ENCODE data around the gene MAP3K5.

MAP3K5 gene

DNA sequence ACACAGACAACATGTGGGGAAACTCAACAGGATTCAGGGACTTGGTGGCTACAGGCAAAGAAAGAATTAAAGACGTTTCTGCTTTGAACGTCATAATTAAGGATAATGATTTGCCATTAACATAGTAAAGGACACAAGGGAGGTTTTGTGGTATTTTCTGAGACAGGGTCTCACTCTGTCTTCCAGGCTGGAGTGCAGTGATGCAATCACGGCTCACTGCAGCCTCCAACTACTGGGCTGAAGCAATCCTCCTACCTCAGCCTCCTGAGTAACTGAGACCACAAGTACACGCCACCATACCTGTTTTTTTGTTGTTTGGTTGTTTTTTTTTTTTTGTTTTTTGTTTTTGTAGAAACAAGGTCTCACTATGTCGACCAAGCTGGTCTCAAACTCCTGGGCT lies 62.4 kb downstream of the MAP3K5 start:
- peaks cover 0 to 3% (median 3%) of the 10 kb centered on the region in 4 experiments for H3K4me1 ChIP-seq (ENCODE audit: control extremely low read depth in 1 of 4, control insufficient read depth in 4 of 4, insufficient read depth in 4 of 4, low read length in 3 of 4)
- ChIA-PET POLR2A (interaction anchor here (0.6 kb wide), 2 partner anchors 9 to 87 kb away, joined by 4 to 5 read pairs; no protein-coding TSS in a partner anchor), CTCF (interaction anchor here (1.1 kb wide), 1 partner anchor 8 kb away, joined by 3 read pairs; no protein-coding TSS in a partner anchor)
- H3K27ac ChIP-seq (ENCODE audit: insufficient read depth in 1 of 2, low read depth in 1 of 2, low read length in 2 of 2, poor library complexity in 1 of 2, severe bottlenecking in 2 of 2): no peak overlapping the region
- H3K27me3 ChIP-seq (replicated peaks in 2 of 5; ENCODE audit: control insufficient read depth in 4 of 5, insufficient read depth in 5 of 5, low read length in 4 of 5): no peaks in the 10 kb centered on the region
- H3K4me3 ChIP-seq (ENCODE audit: control insufficient read depth in 1 of 7, extremely low read depth in 1 of 7, insufficient read depth in 4 of 7, low read depth in 2 of 7, low read length in 6 of 7): no peak overlapping the region
- peaks cover 0 to 5% (median 2%) of the 10 kb centered on the region in 4 experiments for H3K36me3 ChIP-seq (ENCODE audit: control insufficient read depth in 4 of 4, insufficient read depth in 4 of 4, low read length in 3 of 4)
- no peaks in the 10 kb centered on the region for H3K9me3 ChIP-seq (ENCODE audit: control extremely low read depth in 1 of 5, control insufficient read depth in 4 of 5, insufficient read depth in 2 of 5, low read depth in 1 of 5, low read length in 4 of 5)
- 90% methylated on average over 2 of the region's 5 CpGs for WGBS (ENCODE audit: insufficient coverage)
- no peak for DNase-seq

GRCh38 chr6:136728976-136729515 lies 63.2 kb downstream of the MAP3K5 start:
- H3K9me3 ChIP-seq (ENCODE audit: control extremely low read depth in 1 of 5, control insufficient read depth in 4 of 5, insufficient read depth in 2 of 5, low read depth in 1 of 5, low read length in 4 of 5): no peaks in the 10 kb centered on the region
- 100% methylated on average over 1 of the region's 4 CpGs for WGBS (ENCODE audit: insufficient coverage)
- ChIA-PET CTCF (interaction anchor here (1.1 to 2.0 kb wide), 2 partner anchors 9 to 16 kb away, joined by 3 to 5 read pairs; no protein-coding TSS in a partner anchor), POLR2A (interaction anchor here (0.6 kb wide), 1 partner anchor 23 kb away, joined by 3 read pairs; no protein-coding TSS in a partner anchor)
- H3K36me3 ChIP-seq (ENCODE audit: control insufficient read depth in 4 of 4, insufficient read depth in 4 of 4, low read length in 3 of 4): peaks cover 0 to 5% (median 2%) of the 10 kb centered on the region in 4 experiments
- peaks cover 2 to 8% (median 4%) of the 10 kb centered on the region in 4 experiments for H3K4me1 ChIP-seq (ENCODE audit: control extremely low read depth in 1 of 4, control insufficient read depth in 4 of 4, insufficient read depth in 4 of 4, low read length in 3 of 4)
- no peak overlapping the region for H3K4me3 ChIP-seq (ENCODE audit: control insufficient read depth in 1 of 7, extremely low read depth in 1 of 7, insufficient read depth in 4 of 7, low read depth in 2 of 7, low read length in 6 of 7)
- no peak overlapping the region for H3K27ac ChIP-seq (ENCODE audit: insufficient read depth in 1 of 2, low read depth in 1 of 2, low read length in 2 of 2, poor library complexity in 1 of 2, severe bottlenecking in 2 of 2)
- no peaks in the 10 kb centered on the region for H3K27me3 ChIP-seq (replicated peaks in 2 of 5; ENCODE audit: control insufficient read depth in 4 of 5, insufficient read depth in 5 of 5, low read length in 4 of 5)
- DNase-seq: no peak

DNA sequence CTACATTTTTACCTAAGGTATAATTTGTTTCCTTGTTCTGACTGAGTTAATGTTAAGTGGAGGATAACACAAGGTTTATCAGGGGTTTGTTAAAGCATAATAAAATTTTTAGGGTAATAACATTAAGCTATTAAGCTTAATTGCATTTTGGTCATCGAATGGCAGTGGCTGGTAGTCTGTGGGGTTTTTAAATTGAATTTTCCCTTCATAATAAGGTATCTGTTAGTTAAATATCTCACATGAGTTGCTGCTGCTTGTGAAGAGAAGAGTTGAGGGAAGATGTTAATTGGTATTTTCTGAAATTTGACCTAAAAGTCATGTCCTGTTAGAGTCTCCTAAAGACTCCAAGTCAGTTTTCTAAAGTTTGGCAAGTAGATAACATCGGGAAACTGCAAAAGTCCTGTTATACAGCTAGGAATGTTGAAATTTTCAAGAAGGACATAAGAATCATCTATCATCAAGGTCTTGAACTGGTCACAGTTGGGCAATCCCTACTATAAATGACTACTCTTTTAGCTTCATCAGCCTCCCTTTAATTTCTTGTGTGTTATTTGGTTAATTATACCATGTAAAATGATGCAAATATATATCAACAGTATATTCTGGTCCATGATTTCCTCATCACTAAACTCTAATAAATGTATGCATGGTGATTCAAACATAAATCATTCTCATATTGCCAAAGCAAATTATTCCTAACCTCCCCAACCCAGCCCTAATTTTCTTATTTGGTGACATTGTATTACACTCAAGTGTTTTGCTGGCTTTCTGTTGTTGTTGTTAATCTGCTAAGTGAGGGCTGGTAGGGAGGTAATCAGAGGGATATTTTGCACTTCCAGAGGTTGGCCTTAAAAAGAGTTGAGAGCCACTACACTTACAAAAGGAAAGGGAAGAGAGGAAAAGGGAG lies 64.0 kb downstream of the MAP3K5 start:
- no peaks in the 10 kb centered on the region for H3K9me3 ChIP-seq (ENCODE audit: control extremely low read depth in 1 of 5, control insufficient read depth in 4 of 5, insufficient read depth in 2 of 5, low read depth in 1 of 5, low read length in 4 of 5)
- ChIA-PET CTCF (interaction anchor here (1.0 to 2.0 kb wide), 2 partner anchors 17 to 28 kb away, joined by 3 to 5 read pairs; no protein-coding TSS in a partner anchor), POLR2A (interaction anchor here (0.6 kb wide), 2 partner anchors 22 to 52 kb away, joined by 3 to 5 read pairs; no protein-coding TSS in a partner anchor)
- H3K4me1 ChIP-seq (ENCODE audit: control extremely low read depth in 1 of 4, control insufficient read depth in 4 of 4, insufficient read depth in 4 of 4, low read length in 3 of 4): peaks cover 2 to 15% (median 10%) of the 10 kb centered on the region in 4 experiments
- peaks cover 0 to 5% (median 2%) of the 10 kb centered on the region in 4 experiments for H3K36me3 ChIP-seq (ENCODE audit: control insufficient read depth in 4 of 4, insufficient read depth in 4 of 4, low read length in 3 of 4)
- no peak overlapping the region for H3K4me3 ChIP-seq (ENCODE audit: control insufficient read depth in 1 of 7, extremely low read depth in 1 of 7, insufficient read depth in 4 of 7, low read depth in 2 of 7, low read length in 6 of 7)
- no peak for DNase-seq
- H3K27me3 ChIP-seq (replicated peaks in 2 of 5; ENCODE audit: control insufficient read depth in 4 of 5, insufficient read depth in 5 of 5, low read length in 4 of 5): no peaks in the 10 kb centered on the region
- H3K27ac ChIP-seq (ENCODE audit: insufficient read depth in 1 of 2, low read depth in 1 of 2, low read length in 2 of 2, poor library complexity in 1 of 2, severe bottlenecking in 2 of 2): no peak overlapping the region
- WGBS (ENCODE audit: insufficient coverage): 100% methylated on average over 1 of the region's 2 CpGs

- Histone ChIP-seq H3K36me3 (ENCODE audit: control insufficient read depth in 4 of 4, insufficient read depth in 4 of 4, low read length in 3 of 4) (peaks cover 0 to 5% (median 2%) of the 10 kb centered on the region in 4 experiments), H3K4me3 (ENCODE audit: control insufficient read depth in 1 of 7, extremely low read depth in 1 of 7, insufficient read depth in 4 of 7, low read depth in 2 of 7, low read length in 6 of 7) (no peak overlapping the region), H3K9me3 (ENCODE audit: control extremely low read depth in 1 of 5, control insufficient read depth in 4 of 5, insufficient read depth in 2 of 5, low read depth in 1 of 5, low read length in 4 of 5) (no peaks in the 10 kb centered on the region), H3K4me1 (ENCODE audit: control extremely low read depth in 1 of 4, control insufficient read depth in 4 of 4, insufficient read depth in 4 of 4, low read length in 3 of 4) (peaks cover 2 to 16% (median 11%) of the 10 kb centered on the region in 4 experiments), H3K27ac (ENCODE audit: insufficient read depth in 1 of 2, low read depth in 1 of 2, low read length in 2 of 2, poor library complexity in 1 of 2, severe bottlenecking in 2 of 2) (no peak overlapping the region), H3K27me3 (replicated peaks in 2 of 5; ENCODE audit: control insufficient read depth in 4 of 5, insufficient read depth in 5 of 5, low read length in 4 of 5) (no peaks in the 10 kb centered on the region)
- WGBS (ENCODE audit: insufficient coverage): 90% methylated on average over 2 of the region's 3 CpGs
- POLR2A ChIA-PET: interaction anchor here (1.0 kb wide), 1 partner anchor 66 kb away, joined by 4 read pairs; the partner anchor contains the start of gene MAP3K5
- CTCF ChIA-PET: interaction anchor here (0.8 to 1.5 kb wide), 4 partner anchors 9 to 29 kb away, joined by 3 to 5 read pairs (median 4); no protein-coding TSS in a partner anchor
- DNase-seq: no peak
Observed at GRCh38 chr6:136726837-136727557, 65.3 kb downstream of the MAP3K5 start.

DNA sequence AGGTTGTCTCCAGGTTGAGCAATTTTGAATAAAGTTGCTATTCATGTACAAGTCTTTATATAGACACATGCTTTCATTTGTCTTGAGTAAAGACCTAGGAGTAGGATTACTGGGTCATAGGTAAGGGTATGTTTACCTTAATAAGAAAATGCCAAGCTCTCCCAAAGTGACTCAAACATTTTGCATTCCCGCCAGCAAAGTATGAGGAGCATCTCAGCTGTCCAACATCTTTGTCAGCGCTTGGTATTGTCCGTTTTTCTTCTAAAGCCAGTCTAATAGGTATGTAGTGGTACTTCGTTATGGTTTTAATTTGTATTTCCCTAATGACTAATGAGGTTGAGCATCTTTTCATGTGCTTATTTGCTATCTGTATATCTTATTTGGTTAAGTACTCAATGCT lies 67.2 kb downstream of the MAP3K5 start:
- no peak overlapping the region for H3K27ac ChIP-seq (ENCODE audit: insufficient read depth in 1 of 2, low read depth in 1 of 2, low read length in 2 of 2, poor library complexity in 1 of 2, severe bottlenecking in 2 of 2)

DNA sequence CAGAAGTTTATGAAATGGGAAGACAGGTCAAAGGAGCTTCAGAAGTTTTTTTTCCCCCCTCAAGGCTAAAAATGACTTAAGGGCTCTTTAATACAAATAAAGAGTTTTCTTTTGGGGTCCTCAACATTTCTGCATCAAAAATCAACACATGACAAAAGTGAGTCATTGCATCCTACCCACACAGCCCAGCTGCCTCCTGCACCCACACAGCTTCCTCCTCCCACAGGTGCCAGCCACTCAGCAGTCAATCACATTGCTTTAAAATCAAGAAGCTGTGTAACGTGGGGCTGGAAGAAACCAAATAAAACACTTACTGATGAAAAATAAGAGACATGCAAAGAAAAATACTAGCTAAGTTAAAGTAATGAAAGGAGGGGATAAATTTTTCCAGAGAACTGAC lies 68.5 kb downstream of the MAP3K5 start:
- POLR2A ChIA-PET: interaction anchor here (0.6 to 1.2 kb wide), 3 partner anchors 15 to 196 kb away, joined by 3 read pairs; no protein-coding TSS in a partner anchor
- H3K27ac ChIP-seq (ENCODE audit: insufficient read depth in 1 of 2, low read depth in 1 of 2, low read length in 2 of 2, poor library complexity in 1 of 2, severe bottlenecking in 2 of 2): no peak overlapping the region
- peak; percentile 86 to 99 (median 96) for DNase-seq
- no peaks in the 10 kb centered on the region for H3K9me3 ChIP-seq (ENCODE audit: control extremely low read depth in 1 of 5, control insufficient read depth in 4 of 5, insufficient read depth in 2 of 5, low read depth in 1 of 5, low read length in 4 of 5)
- peak overlapping the region in 2 of 7 experiments; percentile 33 to 42 for H3K4me3 ChIP-seq (ENCODE audit: control insufficient read depth in 1 of 7, extremely low read depth in 1 of 7, insufficient read depth in 4 of 7, low read depth in 2 of 7, low read length in 6 of 7)
- CTCF ChIA-PET: interaction anchor here (0.8 to 2.0 kb wide), 11 partner anchors 10 to 68 kb away, joined by 3 to 8 read pairs (median 3); partner anchors contain the start of gene MAP3K5
- WGBS (ENCODE audit: insufficient coverage): no CpG with 5 or more reads among the region's 1 CpG
- H3K27me3 ChIP-seq (replicated peaks in 2 of 5; ENCODE audit: control insufficient read depth in 4 of 5, insufficient read depth in 5 of 5, low read length in 4 of 5): no peaks in the 10 kb centered on the region
- peaks cover 0 to 5% (median 3%) of the 10 kb centered on the region in 4 experiments for H3K36me3 ChIP-seq (ENCODE audit: control insufficient read depth in 4 of 4, insufficient read depth in 4 of 4, low read length in 3 of 4)
- H3K4me1 ChIP-seq (ENCODE audit: control extremely low read depth in 1 of 4, control insufficient read depth in 4 of 4, insufficient read depth in 4 of 4, low read length in 3 of 4): peaks cover 5 to 27% (median 20%) of the 10 kb centered on the region in 4 experiments

More for the DNA sequence above, 67.2 kb downstream of the MAP3K5 start:
- Histone ChIP-seq H3K4me1 (ENCODE audit: control extremely low read depth in 1 of 4, control insufficient read depth in 4 of 4, insufficient read depth in 4 of 4, low read length in 3 of 4) (peaks cover 2 to 18% (median 13%) of the 10 kb centered on the region in 4 experiments), H3K9me3 (ENCODE audit: control extremely low read depth in 1 of 5, control insufficient read depth in 4 of 5, insufficient read depth in 2 of 5, low read depth in 1 of 5, low read length in 4 of 5) (no peaks in the 10 kb centered on the region), H3K27me3 (replicated peaks in 2 of 5; ENCODE audit: control insufficient read depth in 4 of 5, insufficient read depth in 5 of 5, low read length in 4 of 5) (no peaks in the 10 kb centered on the region), H3K36me3 (ENCODE audit: control insufficient read depth in 4 of 4, insufficient read depth in 4 of 4, low read length in 3 of 4) (peaks cover 0 to 2% (median 0%) of the 10 kb centered on the region in 4 experiments), H3K4me3 (ENCODE audit: control insufficient read depth in 1 of 7, extremely low read depth in 1 of 7, insufficient read depth in 4 of 7, low read depth in 2 of 7, low read length in 6 of 7) (no peak overlapping the region)
- WGBS (ENCODE audit: insufficient coverage): 100% methylated on average over 2 of the region's 4 CpGs
- ChIA-PET POLR2A (no interaction called here), CTCF (interaction anchor here (1.2 kb wide), 1 partner anchor 52 kb away, joined by 3 read pairs; no protein-coding TSS in a partner anchor)
- DNase-seq: no peak
